ENCODE results near the gene KDM4B.
"Not testable (repeated sequence)": the region's sequence is repeated elsewhere in the genome, so short reads cannot be mapped to it uniquely, and the experiment has no call there.

The KDM4B gene

DNA sequence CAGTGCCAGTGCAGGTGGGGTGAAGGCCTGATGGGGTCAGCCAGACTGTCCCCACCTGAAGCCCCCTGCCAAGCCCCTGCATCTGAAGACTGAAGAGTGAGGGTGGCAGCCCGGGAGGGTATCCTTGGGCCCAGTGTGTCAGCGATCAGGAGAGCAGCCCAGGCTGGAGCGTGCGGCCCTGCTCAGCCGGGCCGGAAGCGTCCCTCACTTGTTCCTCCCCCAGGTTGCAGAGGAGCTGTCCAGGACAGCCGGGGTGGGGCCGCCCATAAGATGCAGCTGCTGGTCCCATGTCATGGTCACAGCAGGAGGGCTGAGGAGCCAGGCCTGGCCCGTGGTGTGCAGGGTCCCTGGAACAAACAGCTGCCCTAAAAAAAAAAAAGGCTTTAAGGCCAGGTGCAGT, 55.4 kb downstream of the KDM4B start:
- TF ChIP-seq, protein P1, sequence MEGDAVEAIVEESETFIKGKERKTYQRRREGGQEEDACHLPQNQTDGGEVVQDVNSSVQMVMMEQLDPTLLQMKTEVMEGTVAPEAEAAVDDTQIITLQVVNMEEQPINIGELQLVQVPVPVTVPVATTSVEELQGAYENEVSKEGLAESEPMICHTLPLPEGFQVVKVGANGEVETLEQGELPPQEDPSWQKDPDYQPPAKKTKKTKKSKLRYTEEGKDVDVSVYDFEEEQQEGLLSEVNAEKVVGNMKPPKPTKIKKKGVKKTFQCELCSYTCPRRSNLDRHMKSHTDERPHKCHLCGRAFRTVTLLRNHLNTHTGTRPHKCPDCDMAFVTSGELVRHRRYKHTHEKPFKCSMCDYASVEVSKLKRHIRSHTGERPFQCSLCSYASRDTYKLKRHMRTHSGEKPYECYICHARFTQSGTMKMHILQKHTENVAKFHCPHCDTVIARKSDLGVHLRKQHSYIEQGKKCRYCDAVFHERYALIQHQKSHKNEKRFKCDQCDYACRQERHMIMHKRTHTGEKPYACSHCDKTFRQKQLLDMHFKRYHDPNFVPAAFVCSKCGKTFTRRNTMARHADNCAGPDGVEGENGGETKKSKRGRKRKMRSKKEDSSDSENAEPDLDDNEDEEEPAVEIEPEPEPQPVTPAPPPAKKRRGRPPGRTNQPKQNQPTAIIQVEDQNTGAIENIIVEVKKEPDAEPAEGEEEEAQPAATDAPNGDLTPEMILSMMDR (IDR thresholded peaks at IDR 0.05; ENCODE audit: low read depth, low read length) = no peak
- no peak for DNase-seq (ENCODE audit: extremely low read depth, low read depth)

DNA sequence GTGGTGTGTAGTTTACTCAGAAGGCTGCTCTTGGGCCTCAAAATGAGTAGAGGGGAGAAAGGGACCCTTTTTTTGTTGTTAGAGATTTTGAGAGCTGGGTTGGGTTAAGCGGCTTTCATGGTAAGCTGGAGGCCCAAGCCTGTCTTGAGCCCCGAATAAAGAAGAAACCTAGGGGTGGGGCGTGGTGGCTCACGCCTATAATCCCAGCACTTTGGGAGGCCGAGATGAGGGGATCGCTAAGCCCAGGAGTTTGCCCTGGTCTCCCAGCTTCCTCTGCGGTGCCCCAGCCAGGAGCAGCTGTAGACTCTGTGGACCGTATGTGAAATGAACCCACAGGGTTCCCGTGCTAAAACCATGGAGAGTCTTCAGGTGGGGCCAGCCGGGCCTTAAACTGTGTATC, 56.1 kb downstream of the KDM4B start:
- no peak for DNase-seq (ENCODE audit: extremely low read depth, low read depth)
- TF ChIP-seq, protein P1 (IDR thresholded peaks at IDR 0.05; ENCODE audit: low read depth, low read length) = no peak

DNA sequence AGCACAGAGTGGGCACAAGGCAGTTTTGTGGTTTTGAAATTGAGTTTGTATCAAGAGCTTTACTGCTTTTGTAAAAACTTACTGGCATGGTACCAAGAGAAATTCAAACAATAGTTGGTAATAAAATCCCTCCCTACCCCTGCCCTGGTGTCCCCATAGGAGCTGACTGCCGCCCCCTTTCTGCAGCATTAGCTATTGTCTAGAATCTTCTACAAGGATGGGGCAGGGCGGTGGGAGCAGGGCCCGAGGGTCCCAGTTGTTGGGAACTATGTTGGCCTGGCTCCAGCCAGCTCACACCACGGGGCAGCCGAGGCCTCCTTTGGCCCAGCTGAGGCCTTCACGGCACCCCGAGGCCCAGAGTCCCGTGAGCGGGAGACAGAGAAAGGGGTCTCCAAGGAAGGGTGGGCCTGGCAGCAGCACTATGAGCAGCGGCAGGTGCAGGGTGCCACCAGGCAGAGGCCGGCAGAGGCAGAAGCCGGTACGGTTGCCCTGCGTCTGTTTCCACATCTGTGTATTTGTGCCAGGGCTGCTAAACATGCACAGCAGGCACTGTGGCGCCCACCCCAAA, 57.9 kb downstream of the KDM4B start:
- no peak for DNase-seq (ENCODE audit: extremely low read depth, low read depth)
- TF ChIP-seq, protein P1 (IDR thresholded peaks at IDR 0.05; ENCODE audit: low read depth, low read length) = peak; percentile 26

DNA sequence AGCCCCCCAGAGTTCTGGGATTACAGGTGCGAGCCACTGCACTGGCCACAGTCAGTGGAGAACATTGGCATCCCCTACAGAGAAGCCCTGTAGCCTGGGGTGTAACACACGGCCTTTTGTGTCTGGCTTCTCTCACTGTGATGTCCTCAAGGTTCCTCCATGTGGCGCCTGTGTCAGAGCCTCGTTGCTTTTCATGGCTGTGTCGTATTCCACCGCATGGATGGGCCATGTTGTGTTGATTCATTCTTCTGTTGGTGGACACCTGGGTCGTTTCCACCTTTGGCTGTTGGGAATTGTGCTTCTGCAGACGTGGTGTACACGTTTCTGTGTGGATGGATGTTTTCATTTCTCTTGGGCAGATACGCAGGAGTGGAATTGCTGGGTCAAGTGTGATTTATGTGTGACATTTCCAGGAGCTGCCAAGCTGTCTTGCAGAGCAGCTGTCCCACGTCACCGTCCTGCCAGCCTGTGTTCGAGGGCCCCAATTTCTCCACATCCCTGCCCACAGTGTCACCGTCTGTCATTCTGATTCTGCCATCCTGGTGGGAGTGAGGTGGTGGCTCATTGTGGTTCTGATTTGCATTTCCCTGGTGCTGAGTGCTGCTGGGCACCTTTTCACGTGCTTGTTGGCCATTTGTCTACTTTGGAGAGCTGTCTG, 59.4 kb downstream of the KDM4B start:
- TF ChIP-seq, protein P1 (IDR thresholded peaks at IDR 0.05; ENCODE audit: low read depth, low read length) = no peak
- no peak for DNase-seq (ENCODE audit: extremely low read depth, low read depth)

DNA sequence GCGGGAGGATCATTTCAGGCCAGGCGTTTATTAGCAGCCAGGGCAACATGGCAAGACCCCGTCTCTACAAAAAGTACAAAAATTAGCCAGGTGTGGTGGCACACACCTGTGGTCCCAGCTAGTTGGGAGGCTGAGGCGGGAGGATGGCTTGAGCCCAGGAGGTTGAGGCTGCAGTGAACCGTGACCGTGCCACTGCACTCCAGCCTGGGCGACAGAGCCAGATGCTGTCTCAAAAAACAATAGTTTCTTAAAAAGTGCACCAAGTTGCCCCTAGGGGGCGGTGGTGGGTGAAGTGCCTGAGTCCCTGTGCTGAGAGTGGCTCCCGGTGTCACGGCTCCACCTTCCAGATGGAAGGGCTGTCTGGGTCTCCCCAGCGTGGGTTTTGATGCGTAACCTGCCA, 60.7 kb downstream of the KDM4B start:
- TF ChIP-seq, protein P1 (IDR thresholded peaks at IDR 0.05; ENCODE audit: low read depth, low read length) = peak; percentile 61
- not testable (repeated sequence) for DNase-seq (ENCODE audit: extremely low read depth, low read depth)

DNA sequence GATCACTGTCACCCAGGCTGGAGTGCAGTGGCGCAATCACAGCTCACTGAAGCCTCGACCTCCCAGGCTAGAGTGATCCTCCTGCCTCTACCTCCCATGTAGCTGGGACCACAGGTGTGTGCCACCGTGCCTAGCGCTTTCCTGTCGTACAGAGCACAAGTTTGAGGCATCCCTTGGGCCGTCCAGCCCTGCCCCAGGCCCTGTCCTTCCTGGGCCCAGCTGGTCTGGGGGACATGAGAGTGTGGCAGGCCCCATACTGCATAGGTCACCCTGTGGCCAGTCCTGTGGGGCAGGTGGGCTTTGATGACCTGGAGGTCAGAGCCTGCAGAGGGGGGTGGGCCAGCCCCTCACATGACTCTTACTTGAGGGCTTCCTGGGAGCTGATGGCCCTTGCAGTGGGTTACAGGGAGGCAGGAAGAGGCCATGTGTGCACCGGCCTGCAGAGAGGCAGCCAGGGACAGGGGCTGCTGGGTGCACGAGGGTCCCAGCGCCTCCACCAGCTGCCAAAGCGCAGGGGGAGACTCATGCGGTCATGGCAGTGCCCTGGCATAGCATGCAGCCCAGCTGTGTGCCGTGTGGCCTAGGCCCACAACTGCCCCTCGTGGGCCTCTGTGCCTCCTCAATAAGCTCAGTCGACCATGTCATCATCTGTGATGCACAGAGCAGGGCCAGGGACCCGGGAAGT, 61.4 kb downstream of the KDM4B start:
- no peak for DNase-seq (ENCODE audit: extremely low read depth, low read depth)
- TF ChIP-seq, protein P1 (IDR thresholded peaks at IDR 0.05; ENCODE audit: low read depth, low read length) = no peak

DNA sequence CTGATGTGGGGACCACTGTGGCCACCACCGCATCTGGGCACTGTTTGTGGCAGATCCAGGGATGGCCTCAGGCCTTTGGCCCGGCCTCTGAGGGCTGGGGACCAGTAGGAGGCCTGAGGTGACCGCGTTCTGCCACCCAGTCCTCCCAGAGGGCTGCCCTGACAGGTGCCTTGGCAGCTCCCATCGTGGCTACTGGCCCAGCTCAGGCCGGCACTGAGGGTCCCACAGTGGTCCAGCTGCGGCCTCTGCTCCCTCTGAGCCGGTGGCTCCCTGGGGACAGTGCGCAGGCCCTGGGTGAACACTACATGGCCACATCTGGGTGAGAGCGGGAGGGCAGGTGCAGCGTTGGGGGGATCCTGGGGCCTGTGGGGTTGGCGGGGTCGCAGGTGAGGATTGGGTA, 61.9 kb downstream of the KDM4B start:
- DNase-seq (ENCODE audit: extremely low read depth, low read depth) = no peak

More for the DNA sequence above, 61.9 kb downstream of the KDM4B start:
- TF ChIP-seq, protein P1 (IDR thresholded peaks at IDR 0.05; ENCODE audit: low read depth, low read length) = no peak

All from AG09319 (cell line).